Ramos (cell line): ENCODE results near the gene NPTN.
"Not testable (repeated sequence)": the region's sequence is repeated elsewhere in the genome, so short reads cannot be mapped to it uniquely, and the experiment has no call there.

Experiments
- in situ Hi-C: fragments of 300-500 bp; cut with MboI; formaldehyde crosslinking; loops from one replicate; pipeline ENCODE4 v1.14.3; 2022; ENCODE audit warnings: low sequenced_read_pairs; ENCODE audit not compliant: unreplicated experiment

Gene NPTN

DNA sequence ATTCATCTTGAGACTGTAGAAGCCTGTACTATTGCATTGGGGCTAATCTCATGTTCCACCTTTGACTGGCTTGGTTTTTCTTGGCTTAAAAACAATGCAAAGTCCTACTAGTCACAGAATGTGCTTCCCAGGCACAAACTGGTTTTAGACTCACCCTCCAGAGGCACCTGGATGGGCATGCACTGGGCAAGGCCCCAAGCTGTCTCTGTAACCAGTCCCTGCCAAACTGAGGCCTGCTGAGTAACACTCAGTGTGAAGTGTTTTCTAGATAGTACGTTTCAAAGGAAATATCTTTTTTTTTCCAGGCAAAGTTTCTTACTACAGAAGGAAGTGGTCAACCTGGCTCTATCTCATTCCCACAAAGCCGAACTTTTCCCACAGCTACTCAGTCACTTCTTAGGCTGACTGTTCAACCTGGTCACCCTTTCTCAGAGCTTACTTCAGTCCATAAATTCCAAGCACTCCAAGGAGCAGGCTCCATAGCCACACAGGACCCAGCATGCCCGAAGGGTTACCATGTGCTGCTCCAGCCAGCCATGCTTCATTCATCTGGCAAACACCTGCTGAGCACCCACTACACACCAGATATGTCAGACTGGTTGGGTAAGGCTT is 57.4 kb downstream of the NPTN start:
- in situ Hi-C loops: no loop called here

DNA sequence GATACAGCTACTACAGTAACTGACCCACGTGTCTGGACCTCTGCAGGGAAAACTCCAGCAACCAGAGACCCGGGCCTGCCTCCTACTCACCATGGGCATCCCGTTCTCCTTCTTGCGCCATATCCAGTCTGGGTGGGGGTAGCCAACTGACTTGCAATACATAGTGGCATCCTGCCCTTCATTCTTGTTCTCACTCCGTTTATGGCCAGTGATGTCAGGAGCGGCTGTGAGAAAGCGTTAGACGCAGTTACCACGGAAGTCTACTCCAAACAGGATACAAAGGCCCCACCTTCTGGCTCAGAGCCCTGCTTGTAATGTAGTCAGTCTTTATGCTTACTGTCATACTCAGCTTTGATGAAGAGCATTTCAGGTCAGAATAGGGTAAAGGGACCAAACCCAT is 59.6 kb downstream of the NPTN start:
- in situ Hi-C loops: no loop called here

DNA sequence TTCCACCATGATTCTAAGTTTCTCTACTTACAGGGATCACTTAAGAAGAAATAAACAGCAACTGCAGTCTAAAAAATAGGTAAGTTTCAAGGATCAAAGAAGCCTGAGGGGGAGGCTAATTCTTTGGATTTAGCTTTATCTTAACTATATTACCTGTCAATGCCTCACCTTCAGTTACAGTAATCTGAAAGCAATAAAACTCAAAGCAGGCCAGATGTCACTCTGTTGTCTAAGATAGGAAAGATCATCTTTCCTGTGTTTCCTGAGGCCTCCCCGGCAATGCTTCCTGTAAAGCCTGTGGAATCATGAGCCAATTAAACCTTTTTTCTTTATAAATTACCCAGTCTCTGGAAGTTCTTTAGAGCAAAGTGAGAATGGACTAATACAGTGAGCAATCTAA is 60.2 kb downstream of the NPTN start:
- in situ Hi-C loops: no loop called here

DNA sequence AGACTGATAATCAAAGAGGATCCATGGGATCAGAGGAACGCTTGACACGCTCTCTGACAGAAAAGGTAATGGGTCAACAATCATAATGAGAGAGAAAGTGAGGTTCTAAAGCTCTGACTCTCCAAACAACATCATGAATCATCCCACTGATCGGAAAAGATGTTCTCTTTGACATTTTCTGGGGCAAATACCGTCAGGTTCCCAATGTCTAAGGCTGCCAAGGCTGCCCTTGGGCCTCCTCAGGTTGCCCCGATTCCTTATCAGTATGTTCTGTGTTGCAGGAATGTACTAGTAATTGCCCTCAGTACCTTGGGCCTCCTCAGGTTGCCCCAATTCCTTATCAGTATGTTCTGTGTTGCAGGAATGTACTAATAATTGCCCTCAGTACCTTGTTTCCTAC is 60.9 kb downstream of the NPTN start:
- in situ Hi-C loops: no loop called here

DNA sequence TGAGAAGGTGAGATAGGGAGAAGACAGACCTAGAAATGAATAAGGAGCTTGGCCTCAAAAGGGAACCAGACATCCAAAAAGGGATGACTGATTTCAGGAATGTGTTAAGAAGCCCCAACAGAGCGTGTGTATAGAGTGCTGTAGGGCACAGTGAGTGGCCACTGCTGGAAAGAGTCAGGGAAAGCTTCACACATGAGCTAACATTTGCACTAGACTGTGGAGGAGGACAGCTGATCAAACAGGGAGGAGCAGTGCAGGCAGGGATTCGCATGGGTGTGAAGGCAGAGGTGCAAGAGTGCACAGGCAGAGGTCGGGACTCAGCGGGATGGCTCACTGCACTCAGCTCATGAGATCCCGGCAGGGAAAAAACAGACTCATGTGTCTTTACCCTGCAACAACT is 61.8 kb downstream of the NPTN start:
- in situ Hi-C loops: no loop called here

DNA sequence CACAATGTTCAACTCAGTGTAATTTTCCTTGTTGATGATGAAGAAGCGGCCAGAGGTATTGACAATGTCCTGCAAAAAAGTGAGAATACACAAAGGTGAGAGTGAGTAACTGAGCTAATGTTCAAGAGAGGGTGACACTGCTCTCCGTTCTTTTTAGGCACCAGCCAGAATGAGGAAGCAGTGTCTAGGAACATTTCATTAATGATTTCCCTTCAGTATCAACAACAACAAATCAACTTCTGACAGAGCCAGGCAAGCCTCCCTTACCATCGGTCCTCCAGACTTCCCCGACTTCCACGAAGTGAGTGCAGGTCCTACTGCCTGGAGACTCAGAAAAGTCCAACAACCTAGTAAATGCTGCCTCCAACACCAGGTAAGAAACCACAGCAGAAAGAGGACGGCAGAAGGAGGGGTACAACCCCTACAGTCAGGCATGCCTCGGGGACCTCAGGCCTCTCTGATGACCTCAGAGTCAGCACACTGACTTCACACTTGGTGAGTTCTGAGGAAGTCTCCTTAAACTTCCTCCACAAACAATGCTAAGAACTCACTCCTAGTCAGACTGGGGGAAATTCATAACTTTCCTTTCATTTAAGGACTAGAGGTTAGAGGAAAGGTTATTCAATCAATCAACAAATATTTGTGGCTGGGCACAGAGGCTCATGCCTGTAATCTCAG is 62.7 kb downstream of the NPTN start:
- in situ Hi-C loops: no loop called here

DNA sequence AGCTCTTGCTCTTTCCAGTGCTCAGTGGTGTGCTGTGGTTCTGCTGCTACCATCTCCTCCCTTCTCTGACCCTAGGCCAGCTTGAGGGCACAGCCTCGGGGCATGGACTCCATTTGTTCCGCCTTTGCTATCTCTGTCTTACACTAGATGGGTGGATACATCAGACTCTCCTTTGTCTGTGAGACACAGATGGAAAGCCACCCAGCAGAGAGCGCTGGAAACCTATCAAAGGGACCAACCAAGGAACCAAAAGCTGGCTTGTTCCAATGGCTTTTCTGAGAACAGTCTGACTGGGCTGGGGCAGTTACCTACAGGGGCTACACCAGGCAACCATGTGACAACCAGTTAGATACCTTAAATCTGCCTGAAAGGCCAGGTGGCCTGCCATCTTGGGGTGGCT is 63.8 kb downstream of the NPTN start:
- in situ Hi-C loops: no loop called here

DNA sequence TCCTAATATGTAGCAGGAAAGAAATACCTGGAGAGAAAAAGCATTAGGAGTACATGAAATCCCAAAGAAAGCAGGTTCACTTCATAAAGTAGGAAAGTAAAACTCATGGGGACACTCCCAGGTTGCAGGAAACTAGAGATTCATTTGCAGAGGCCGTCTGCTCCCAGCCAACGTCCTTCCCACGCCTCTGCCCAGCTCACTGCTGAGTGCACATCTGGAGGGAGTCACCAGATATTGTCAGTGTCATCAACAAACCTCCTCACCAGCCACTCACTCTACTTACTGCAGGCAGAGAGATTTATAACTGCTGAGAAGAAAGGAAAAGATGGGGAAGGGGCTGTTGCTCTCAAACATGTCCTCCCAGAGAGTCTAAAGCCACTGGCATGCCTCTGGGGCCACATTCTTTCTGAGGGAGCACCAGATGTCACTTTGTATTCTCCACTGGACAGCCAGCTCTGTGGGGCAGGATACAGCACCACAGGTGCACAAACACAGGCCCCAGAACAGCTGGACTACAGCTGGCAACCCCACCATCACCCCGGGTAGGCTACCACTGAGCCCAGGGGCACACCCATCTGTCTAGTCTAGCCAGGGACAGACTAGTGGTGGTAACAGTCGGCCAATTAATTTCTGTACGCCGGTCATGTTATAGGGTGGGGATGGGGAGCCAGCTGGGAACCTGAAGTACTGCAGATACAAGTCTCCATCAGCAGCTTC is 64.5 kb downstream of the NPTN start:
- in situ Hi-C loops: no loop called here

DNA sequence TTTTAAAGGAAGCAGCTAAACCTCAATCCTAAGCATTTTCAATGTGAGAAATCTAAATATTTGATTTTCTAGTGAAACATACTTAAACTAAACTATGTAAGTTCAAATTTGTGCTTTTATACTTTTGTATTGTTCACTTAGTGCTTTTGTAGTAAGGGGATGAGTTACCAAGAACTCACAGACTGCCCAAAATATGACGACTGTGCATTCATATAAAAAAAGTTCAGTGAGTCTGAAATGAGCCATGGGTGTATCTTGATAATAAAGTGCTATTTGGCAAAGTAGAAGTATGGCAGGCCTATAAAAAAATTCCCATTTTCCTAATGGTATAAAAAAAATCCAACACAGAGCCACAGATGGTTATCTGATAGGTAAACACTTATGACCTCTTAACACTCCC is 66.2 kb downstream of the NPTN start:
- in situ Hi-C loops: no loop called here

DNA sequence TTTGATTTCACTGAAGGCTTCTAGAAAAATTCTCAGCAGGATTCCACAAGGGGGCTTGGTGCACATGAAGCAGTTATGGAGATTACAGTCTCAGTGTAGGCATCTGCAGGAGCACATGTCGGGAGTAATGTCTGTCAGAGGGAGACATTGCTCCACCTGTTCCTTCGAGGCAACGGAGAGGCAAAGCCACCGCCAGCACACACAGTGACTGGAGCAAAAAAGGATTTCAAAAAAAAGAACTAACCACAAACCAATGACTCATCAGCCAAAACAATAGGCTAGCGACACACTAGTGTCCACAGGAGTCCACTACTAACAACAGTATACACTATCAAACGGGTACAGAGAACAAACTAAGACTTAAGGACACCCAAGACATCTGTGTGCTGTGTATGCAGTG is 68.9 kb downstream of the NPTN start:
- in situ Hi-C loops: no loop called here

DNA sequence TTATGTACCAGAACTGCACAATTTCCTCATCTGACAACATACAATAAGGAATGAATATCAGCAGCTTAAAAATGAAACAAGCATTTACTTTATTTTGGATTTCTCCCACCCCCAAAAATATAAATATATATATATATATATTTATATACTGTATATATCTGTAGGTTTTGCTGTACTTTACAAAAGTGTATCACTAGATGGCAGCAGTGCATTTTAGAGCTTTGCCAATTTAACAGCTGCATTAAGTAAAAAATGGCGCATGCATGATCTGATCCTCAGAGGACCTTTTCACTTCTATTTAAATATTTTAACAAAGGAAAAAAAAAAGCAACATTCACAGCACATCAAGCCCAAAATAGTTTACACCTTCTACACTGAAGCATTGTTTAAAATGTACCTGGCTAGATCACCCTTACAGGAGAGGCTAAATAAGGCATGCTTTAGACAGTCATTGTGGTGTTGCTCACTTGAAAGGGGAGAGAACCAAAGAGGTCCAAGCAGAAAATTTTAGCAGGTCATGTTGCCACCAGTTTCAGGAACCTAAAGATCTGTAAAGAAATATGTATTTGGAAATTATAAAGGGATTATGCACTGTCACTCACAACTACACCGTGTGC is 72.6 kb downstream of the NPTN start:
- in situ Hi-C loops: no loop called here

DNA sequence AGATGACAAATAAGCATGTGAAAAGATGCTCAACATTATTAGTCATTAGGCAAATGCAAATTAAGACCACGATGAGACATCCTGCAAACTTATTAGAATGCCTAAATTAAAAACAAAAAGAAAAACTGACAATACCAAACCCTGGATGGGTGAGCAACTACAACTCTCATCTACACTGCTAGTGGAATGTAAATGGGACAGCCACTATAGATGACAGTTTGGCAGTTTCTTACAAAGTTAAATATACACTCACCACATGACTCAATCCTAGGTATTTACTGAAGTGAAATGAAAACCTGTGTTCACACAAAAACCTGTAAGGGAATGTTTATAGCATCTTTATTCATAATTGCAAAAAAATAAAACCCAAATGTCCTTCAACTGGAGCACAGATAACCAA is 74.7 kb downstream of the NPTN start:
- in situ Hi-C loops: loop anchor here (5.0 kb wide), 1 partner anchor 79 kb away; no protein-coding TSS in a partner anchor

DNA sequence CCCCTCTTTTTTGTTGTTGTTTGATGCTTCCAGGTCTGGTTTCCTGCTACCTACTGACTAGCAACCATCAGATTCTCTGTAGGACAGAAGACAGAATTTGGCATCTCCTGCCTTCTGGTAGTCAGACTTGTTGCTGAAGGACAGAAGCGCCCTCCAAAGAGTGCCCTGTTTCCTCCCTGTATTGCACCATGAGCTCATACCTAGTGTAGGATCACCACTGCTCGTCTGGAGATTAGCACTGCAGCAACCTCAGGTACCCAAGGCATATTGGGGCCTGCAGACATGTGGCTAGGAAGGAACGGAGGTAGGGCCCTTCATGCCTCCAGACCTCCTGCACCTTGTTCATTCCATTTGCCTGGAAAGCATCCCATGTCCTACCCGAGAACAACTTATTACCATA is 78.1 kb downstream of the NPTN start:
- in situ Hi-C loops: loop anchor here (5.0 kb wide), 1 partner anchor 82 kb away; no protein-coding TSS in a partner anchor

DNA sequence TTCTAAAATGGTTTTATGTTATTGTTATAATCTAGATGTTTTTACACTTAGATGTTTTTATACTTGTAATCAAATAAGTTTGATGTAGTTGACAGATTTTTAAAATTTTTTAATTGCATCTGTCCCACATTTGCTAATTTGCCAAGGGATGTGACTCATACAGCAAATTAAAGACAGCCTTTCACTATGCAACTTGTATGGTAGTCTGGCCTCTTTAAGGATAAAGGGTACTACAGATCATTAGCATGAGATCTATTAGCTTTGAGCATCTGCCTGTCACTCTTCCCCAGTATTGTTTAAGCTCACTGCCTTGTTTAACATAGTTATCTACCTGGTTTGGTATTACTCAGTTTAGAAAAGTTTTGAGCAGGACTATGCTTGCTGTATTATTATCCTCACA is 83.0 kb downstream of the NPTN start:
- in situ Hi-C loops: no loop called here

DNA sequence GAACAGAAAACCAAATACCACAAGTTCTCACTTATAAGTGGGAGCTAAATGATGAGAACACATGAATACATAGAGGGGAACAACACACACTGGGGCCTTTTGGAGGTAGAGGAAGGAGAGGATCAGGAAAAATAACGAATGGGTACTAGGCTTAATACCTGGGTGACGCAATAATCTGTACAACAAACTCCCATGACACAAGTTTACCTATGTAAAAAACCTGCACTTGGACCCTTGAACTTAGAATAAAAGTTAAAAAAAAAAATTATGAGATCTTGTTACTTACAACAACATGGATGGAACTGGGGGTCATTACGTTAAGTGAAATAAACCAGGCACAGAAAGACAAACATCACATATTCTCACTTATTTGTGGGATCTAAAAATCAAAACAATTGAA is 84.3 kb downstream of the NPTN start:
- in situ Hi-C loops: not testable (repeated sequence)

DNA sequence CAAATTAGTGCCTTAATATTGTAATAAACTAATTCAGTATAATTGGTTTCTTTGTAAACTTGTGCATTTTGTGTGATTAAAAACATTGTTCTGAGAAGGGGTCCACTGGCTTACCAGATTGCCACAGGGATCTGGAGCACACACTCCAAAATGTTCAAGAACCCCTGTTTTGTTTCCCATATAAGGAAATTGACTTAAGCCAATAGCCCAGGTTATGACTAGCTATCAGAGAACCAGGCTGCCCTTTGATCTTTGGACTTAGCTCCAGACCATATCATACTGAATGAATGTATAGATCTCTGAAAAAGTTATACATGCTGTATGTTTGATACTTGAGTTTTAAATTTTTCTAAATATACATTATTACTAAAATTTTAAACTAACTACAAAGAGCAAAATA is 91.7 kb downstream of the NPTN start:
- in situ Hi-C loops: no loop called here

DNA sequence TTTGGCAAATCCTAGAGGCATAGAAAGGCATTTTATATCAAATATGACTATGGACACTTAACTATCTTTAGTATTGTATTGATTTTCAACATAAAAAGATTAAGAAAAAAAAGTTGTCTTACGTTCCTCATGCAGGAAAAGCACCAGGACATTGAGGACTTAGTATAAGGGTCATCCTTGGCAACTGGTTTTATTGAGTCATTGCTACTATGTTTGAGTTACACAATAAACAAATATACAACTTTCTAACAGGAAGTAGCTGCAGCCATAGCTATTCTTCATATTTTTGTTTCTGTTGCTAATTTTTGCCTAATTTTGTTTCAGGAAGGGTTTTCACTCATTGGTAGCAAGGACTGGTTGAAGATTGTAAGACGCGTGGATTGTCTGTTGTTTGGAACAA is 93.0 kb downstream of the NPTN start:
- in situ Hi-C loops: no loop called here

DNA sequence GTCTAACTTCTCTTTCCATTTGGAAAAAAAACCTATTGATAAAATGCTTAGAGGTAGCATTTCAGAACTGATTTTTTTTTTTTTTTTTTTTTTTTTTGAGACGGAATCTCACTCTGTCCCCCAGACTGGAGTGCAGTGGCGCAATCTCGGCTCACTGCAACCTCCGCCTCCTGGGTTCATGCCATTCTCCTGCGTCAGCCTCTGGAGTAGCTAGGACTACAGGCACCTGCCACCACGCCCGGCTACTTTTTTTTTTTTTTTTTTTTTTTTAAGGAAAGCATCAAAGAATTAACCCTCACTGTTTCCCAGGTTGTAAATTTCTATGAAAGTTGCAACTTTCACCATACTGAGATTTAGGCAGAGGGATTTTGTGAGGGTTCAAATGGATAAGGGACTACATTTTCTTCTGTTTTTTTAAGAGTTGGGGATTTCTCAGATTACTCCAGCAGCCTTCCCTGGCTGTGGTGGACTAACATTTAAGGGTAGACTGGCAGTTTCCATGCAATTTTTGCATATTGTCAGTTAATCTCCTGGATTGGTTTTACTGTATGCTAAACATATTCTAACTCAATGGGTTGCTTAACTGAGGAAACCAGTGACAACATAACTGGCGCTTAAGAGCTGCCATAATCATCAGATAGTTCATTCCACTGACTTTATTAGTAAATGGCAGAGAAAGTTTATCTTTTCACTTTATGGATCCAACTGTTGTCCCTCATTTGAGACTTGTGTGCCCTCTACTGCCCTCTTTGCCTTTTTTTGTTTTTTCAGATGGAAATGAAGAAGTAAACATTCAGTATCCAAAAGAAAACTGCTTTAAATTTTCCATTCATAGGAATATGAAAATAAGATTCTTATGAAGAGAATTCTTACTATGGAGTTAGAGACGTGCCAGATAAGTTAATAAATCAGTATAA is 93.7 kb downstream of the NPTN start:
- in situ Hi-C loops: no loop called here

DNA sequence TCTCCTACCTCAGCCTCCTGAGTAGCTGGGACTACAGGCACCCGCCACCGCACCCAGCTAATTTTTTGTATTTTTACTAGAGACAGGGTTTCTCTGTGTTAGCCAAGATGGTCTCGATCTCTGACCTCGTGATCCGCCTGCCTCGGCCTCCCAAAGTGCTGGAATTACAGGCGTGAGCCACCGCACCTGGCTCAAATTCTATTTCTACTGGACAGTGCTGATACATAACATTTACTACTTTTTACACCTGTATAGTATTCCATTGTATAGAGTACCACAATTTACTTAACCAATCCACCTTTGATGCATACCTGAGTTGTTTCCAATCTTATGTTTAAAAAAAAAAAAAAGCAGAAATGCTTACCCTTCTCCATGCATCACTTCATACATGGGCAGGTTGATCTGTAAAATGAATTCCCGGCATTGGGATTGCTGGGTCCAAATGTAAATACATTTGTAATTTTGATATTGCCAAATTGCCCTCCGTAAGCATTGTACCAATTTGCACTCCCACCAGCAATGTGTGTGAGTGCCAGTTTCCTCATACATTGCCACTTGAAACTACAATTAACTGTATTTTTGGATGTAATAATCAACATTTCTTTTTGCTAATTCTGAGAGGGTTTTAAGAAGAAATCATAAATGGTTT is 94.5 kb downstream of the NPTN start:
- in situ Hi-C loops: no loop called here

DNA sequence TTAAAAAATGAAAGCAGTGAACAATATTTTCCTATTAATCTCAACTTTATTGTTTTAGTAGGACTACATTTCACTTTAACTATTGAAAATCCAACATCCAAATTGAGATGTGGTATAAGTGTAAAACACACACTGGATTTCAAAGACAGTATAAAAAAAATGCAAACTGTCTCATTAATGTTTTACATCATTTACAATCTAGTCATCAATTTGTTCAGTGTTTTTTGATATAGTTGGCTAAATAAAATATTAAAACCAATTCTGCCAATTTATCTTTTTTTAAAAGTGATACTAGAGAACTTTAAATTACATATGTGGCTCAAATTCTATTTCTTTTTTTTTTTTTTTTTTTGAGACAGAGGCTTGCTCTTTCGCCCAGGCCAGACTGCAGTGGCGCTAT is 95.1 kb downstream of the NPTN start:
- in situ Hi-C loops: no loop called here
